Ureter (tissue), 1 donor: Measurements from ENCODE around the gene GLRA3. TPM values are rescaled to one million over a fixed set of nuclear protein-coding genes. Genes with fewer than 3 reads are reported as not detected.
"Not testable (repeated sequence)": the region's sequence is repeated elsewhere in the genome, so short reads cannot be mapped to it uniquely, and the experiment has no call there.

ENCODE experiments used
- DNase-seq: peaks from one replicate; pipeline ENCODE4 v3.0.0-alpha.2; 2020; ENCODE audit warnings: low spot score
- total RNA-seq: library from RNA; stranded (reverse); gene quantifications from one replicate; pipeline ENCODE4 v1.2.4, GENCODE V29; 2023
- donor health status: DM: yes; HTN: yes; CAD: no.

GLRA3 gene
- total RNA-seq, 1 donor from 2014 or later, result not detected

GRCh38 chr4:174658246-174658645, 170.8 kb downstream of the GLRA3 start:
- no peak for DNase-seq

- DNase-seq, result no peak
Observed at GRCh38 chr4:174657472-174657871, 171.6 kb downstream of the GLRA3 start.

GRCh38 chr4:174654634-174655033, 174.4 kb downstream of the GLRA3 start:
- DNase-seq, result no peak

GRCh38 chr4:174650711-174651355, 178.2 kb downstream of the GLRA3 start:
- no peak for DNase-seq

- no peak for DNase-seq
Observed at GRCh38 chr4:174648812-174649211, 180.2 kb downstream of the GLRA3 start.

GRCh38 chr4:174646326-174646725, 182.7 kb downstream of the GLRA3 start:
- no peak for DNase-seq

- no peak for DNase-seq
Observed at GRCh38 chr4:174640146-174640545, 188.9 kb downstream of the GLRA3 start.

GRCh38 chr4:174635732-174636131, 193.3 kb downstream of the GLRA3 start:
- DNase-seq, result no peak

GRCh38 chr4:174633399-174633798, 195.6 kb downstream of the GLRA3 start:
- DNase-seq, result no peak

- no peak for DNase-seq
Observed at GRCh38 chr4:174631901-174632758, 196.9 kb downstream of the GLRA3 start.

GRCh38 chr4:174629907-174630450, 199.1 kb downstream of the GLRA3 start:
- not testable (repeated sequence) for DNase-seq

GRCh38 chr4:174629265-174629664, 199.8 kb downstream of the GLRA3 start:
- DNase-seq, result no peak

- DNase-seq, result no peak
Observed at GRCh38 chr4:174628191-174628590, 200.9 kb downstream of the GLRA3 start.

GRCh38 chr4:174627473-174627872, 201.6 kb downstream of the GLRA3 start:
- no peak for DNase-seq

GRCh38 chr4:174626342-174627008, 202.6 kb downstream of the GLRA3 start:
- DNase-seq, result no peak

GRCh38 chr4:174616661-174617060, 212.4 kb downstream of the GLRA3 start:
- no peak for DNase-seq

- no peak for DNase-seq
Observed at GRCh38 chr4:174613979-174614378, 215.1 kb downstream of the GLRA3 start.

GRCh38 chr4:174611792-174612191, 217.3 kb downstream of the GLRA3 start:
- no peak for DNase-seq

- DNase-seq, result no peak
Observed at GRCh38 chr4:174607792-174608191, 221.3 kb downstream of the GLRA3 start.

- no peak for DNase-seq
Observed at GRCh38 chr4:174604198-174604597, 224.8 kb downstream of the GLRA3 start.

GRCh38 chr4:174600391-174600790, 228.7 kb downstream of the GLRA3 start:
- DNase-seq, result no peak

GRCh38 chr4:174598800-174599199, 230.2 kb downstream of the GLRA3 start:
- no peak for DNase-seq
